Superior temporal gyrus (tissue), 1 donor: Measurements from ENCODE around the gene ACYP1.

ENCODE experiments used
- DNase-seq: peaks from one replicate; pipeline ENCODE4 v3.0.0-alpha.2; 2016; ENCODE audit errors: extremely low spot score

The ACYP1 gene

GRCh38 chr14:75063491-75064204 lies at the start of gene ACYP1:
Gene ACYP1 (minus strand): TSS chr14:75064024. CDS start chr14:75063553, 471 bp downstream.
- DNase-seq: peak; percentile 92

GRCh38 chr14:75109877-75110276 lies 46.1 kb upstream of the ACYP1 start:
- DNase-seq: no peak

- no peak for DNase-seq
Observed at GRCh38 chr14:75107186-75107585, 43.4 kb upstream of the ACYP1 start.

GRCh38 chr14:75101491-75101890 lies 37.7 kb upstream of the ACYP1 start:
- DNase-seq: no peak

- DNase-seq: no peak
Observed at GRCh38 chr14:75098682-75099081, 34.9 kb upstream of the ACYP1 start.

- DNase-seq: no peak
Observed at GRCh38 chr14:75098212-75098611, 34.4 kb upstream of the ACYP1 start.

GRCh38 chr14:75096959-75097358 lies 33.1 kb upstream of the ACYP1 start:
- no peak for DNase-seq

- no peak for DNase-seq
Observed at GRCh38 chr14:75095690-75096089, 31.9 kb upstream of the ACYP1 start.

- no peak for DNase-seq
Observed at GRCh38 chr14:75094896-75095295, 31.1 kb upstream of the ACYP1 start.

GRCh38 chr14:75092698-75093097 lies 28.9 kb upstream of the ACYP1 start:
- no peak for DNase-seq

GRCh38 chr14:75091251-75091650 lies 27.4 kb upstream of the ACYP1 start:
- no peak for DNase-seq

GRCh38 chr14:75090353-75090752 lies 26.5 kb upstream of the ACYP1 start:
- no peak for DNase-seq

GRCh38 chr14:75088566-75089373 lies 24.9 kb upstream of the ACYP1 start:
- peak; percentile 90 for DNase-seq

- no peak for DNase-seq
Observed at GRCh38 chr14:75088153-75088552, 24.3 kb upstream of the ACYP1 start.

- no peak for DNase-seq
Observed at GRCh38 chr14:75084513-75084912, 20.7 kb upstream of the ACYP1 start.

GRCh38 chr14:75083271-75083670 lies 19.4 kb upstream of the ACYP1 start:
- no peak for DNase-seq

- peak; percentile 53 for DNase-seq
Observed at GRCh38 chr14:75081660-75082229, 17.9 kb upstream of the ACYP1 start.

GRCh38 chr14:75079521-75079920 lies 15.7 kb upstream of the ACYP1 start:
- DNase-seq: no peak

- no peak for DNase-seq
Observed at GRCh38 chr14:75077794-75078193, 14.0 kb upstream of the ACYP1 start.

GRCh38 chr14:75070383-75070782 lies 6.6 kb upstream of the ACYP1 start:
- DNase-seq: no peak

GRCh38 chr14:75069811-75070145 lies 6.0 kb upstream of the ACYP1 start:
- DNase-seq: no peak

GRCh38 chr14:75069121-75069810 lies 5.4 kb upstream of the ACYP1 start, which contains the start of gene ZC2HC1C:
Gene ZC2HC1C (plus strand): TSS chr14:75069641. CDS start chr14:75070574, 933 bp downstream.
- peak; percentile 94 for DNase-seq
